Activated CD4-positive, alpha-beta T cell treated with anti-CD3 and anti-CD28 coated beads for 36 hours (primary cell): ENCODE measurements around the gene STK11. TPM values are rescaled to one million over a fixed set of nuclear protein-coding genes. Genes with fewer than 3 reads are reported as not detected.

ENCODE experiments used
- ATAC-seq: fragments of 200-7000 bp; cut with Tn5 transposase; one replicate; pipeline ENCODE4 v1.10.0; 2021; ENCODE audit warnings: mild to moderate bottlenecking, moderate library complexity
- CTCF ChIA-PET: fragments of 350-600 bp; sonication (Branson Sonifier 250); formaldehyde crosslinking; loops from one replicate; lab custom pipeline; 2021; ENCODE audit warnings: antibody characterized with exemption; lab: Charles Lee
- POLR2A ChIA-PET: fragments of 350-600 bp; sonication (Branson Sonifier 250); formaldehyde crosslinking; loops from one replicate; lab custom pipeline; 2021; ENCODE audit warnings: antibody characterized with exemption, inconsistent platforms; lab: Charles Lee
- DNase-seq: peaks from one replicate; pipeline ENCODE4 v3.0.0-alpha.2; 2020
- H3K27ac Mint-ChIP-seq: one replicate; pipeline ENCODE4 v1.8.0; 2021; ENCODE audit warnings: mixed read lengths
- H3K27me3 Mint-ChIP-seq: one replicate; pipeline ENCODE4 v1.8.0; 2021; ENCODE audit warnings: mixed read lengths
- H3K36me3 Mint-ChIP-seq: one replicate; pipeline ENCODE4 v1.8.0; 2021; ENCODE audit warnings: low read depth, mixed read lengths
- H3K4me1 Mint-ChIP-seq: one replicate; pipeline ENCODE4 v1.8.0; 2021; ENCODE audit warnings: mixed read lengths
- H3K4me3 Mint-ChIP-seq: one replicate; pipeline ENCODE4 v1.8.0; 2021; ENCODE audit warnings: mild to moderate bottlenecking, moderate library complexity, mixed read lengths
- H3K9me3 Mint-ChIP-seq: one replicate; pipeline ENCODE4 v1.8.0; 2021; ENCODE audit warnings: low read depth, mixed read lengths
- intact Hi-C, 2 experiments: fragments of 100-400 bp; cut with DNase I in 1 of 2; cut with micrococcal nuclease in 1 of 2; formaldehyde crosslinking; loops; one replicate each; pipeline versions ENCODE4 v1.14.2 to v1.15.1; 2022 to 2024; cut with DNase I, micrococcal nuclease
- total RNA-seq, 2 experiments: library from RNA; stranded (reverse); gene quantifications; one replicate each; pipeline ENCODE4 v1.2.3, GENCODE V29; 2021

The STK11 gene
- total RNA-seq, 2 experiments from 2014 or later, result 49.2 to 61.5 TPM

DNA sequence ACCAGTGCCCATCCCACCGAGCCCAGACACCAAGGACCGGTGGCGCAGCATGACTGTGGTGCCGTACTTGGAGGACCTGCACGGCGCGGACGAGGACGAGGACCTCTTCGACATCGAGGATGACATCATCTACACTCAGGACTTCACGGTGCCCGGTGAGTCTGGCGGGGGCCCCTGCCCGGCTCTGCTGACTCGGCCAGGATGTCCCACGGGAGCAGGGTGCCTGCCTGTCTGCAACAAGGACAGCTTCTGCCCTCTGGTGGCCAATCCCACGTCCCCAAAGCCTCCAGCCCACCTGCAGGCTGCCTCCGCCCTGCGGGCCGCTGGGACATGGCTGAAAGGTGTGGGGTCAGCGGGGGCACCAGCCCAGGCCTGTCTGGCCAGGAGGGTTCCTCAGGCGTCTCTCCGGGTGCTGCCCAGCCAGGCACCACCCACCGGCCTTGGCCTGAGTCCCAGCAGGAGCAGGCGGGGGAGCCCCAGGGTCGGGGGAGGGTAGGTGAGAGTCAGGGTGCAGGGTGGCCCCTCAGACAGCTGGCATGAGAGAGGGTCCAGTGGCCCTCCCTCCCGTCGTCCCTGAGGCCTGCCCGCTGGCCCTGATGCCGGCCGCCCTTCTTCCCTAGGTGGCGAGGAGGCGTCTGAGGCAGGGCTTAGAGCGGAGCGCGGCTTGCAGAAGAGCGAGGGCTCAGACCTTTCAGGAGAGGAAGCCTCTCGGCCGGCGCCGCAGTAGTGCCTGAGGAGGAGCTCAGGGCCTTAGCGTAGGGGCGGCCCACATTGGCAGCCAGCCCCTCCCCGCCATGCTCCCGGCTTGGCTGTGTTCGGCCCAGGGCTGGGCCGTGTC is 17.7 kb downstream of the STK11 start:
- peaks cover 2% of the 10 kb centered on the region for H3K36me3 Mint-ChIP-seq
- ATAC-seq (peak; percentile 56), DNase-seq (peak; percentile 69)
- intact Hi-C loops, result no loop called here
- H3K9me3 Mint-ChIP-seq, result no peaks in the 10 kb centered on the region
- no peaks in the 10 kb centered on the region for H3K4me1 Mint-ChIP-seq
- ChIA-PET POLR2A (no interaction called here), CTCF (interaction anchor here (1.0 to 1.6 kb wide), 4 partner anchors 9 to 22 kb away, joined by 3 to 6 read pairs (median 4); no protein-coding TSS in a partner anchor)
- H3K4me3 Mint-ChIP-seq, result no peak overlapping the region
- no peak overlapping the region for H3K27ac Mint-ChIP-seq
- H3K27me3 Mint-ChIP-seq, result no peaks in the 10 kb centered on the region

DNA sequence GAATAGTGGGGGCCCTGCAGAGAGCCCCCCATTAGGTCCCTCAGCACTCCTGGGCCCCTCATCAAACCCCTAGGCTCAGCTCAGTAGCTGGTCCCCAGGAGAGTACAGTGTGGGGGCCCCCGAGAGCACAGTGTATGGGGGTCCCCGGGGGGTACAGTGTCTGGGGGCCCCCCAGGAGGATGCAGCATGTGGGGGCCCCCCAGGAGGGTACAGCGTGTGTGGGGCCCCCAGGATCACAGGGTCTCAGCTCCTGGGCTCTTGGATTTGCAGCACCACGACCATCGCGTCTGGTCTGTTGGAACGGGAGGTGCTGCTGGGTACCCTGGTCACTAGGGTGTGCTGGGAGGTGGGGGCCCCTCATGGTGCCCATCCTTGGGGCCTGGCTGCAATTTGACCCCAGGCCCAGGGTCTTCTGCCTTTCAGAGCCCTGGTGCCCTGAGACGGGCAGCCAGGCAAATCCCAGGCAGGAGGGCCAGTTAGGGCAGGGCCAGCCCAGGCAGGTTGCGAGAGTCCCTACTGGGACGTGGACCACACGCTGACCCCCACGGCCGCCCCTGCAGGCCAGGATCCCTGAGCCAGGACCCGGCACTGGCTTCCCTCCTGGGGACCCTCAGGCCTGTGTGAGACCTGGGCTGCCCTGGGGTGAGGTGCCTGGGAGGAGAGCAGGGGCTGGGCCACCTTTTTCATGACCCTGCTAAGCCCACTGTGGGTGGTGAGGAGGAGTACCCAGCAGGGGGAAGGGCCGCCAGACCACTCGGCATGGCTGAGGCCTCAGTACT is 18.7 kb downstream of the STK11 start:
- DNase-seq, result no peak
- ATAC-seq, result no peak
- Mint-ChIP-seq H3K27me3 (no peaks in the 10 kb centered on the region), H3K36me3 (peaks cover 2% of the 10 kb centered on the region), H3K4me3 (no peak overlapping the region), H3K4me1 (no peaks in the 10 kb centered on the region), H3K27ac (no peak overlapping the region), H3K9me3 (no peaks in the 10 kb centered on the region)
- intact Hi-C loops, result no loop called here
- POLR2A ChIA-PET, result no interaction called here
- CTCF ChIA-PET, result interaction anchor here (1.0 to 1.6 kb wide), 2 partner anchors 10 to 23 kb away, joined by 3 to 6 read pairs; no protein-coding TSS in a partner anchor

DNA sequence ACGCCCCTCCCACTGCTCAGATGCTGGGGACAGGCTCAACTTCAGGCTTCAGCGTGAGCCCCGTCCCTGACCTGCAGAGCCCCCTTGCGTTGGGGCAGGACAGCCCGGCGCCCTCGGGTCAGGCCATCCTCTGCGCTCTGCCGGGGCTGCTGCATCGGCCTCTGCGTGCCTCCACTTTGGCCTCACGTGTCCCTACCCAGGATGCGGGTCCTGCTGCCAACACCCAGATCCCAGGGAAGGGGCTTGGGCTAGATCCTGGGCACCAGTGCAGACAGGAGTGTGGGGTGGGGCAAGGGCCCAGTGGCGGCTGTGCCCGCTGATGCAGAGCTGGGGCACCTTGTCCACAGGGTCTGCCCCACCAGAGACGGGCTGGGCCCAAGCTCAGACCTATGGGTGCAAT is 19.3 kb downstream of the STK11 start:
- ChIA-PET CTCF (interaction anchor here (1.0 kb wide), 1 partner anchor 42 kb away, joined by 3 read pairs; no protein-coding TSS in a partner anchor), POLR2A (no interaction called here)
- Mint-ChIP-seq H3K4me1 (no peaks in the 10 kb centered on the region), H3K4me3 (no peak overlapping the region), H3K36me3 (peaks cover 2% of the 10 kb centered on the region), H3K27me3 (no peaks in the 10 kb centered on the region), H3K27ac (no peak overlapping the region), H3K9me3 (no peaks in the 10 kb centered on the region)
- DNase-seq, result no peak
- intact Hi-C loops, result no loop called here
- no peak for ATAC-seq

DNA sequence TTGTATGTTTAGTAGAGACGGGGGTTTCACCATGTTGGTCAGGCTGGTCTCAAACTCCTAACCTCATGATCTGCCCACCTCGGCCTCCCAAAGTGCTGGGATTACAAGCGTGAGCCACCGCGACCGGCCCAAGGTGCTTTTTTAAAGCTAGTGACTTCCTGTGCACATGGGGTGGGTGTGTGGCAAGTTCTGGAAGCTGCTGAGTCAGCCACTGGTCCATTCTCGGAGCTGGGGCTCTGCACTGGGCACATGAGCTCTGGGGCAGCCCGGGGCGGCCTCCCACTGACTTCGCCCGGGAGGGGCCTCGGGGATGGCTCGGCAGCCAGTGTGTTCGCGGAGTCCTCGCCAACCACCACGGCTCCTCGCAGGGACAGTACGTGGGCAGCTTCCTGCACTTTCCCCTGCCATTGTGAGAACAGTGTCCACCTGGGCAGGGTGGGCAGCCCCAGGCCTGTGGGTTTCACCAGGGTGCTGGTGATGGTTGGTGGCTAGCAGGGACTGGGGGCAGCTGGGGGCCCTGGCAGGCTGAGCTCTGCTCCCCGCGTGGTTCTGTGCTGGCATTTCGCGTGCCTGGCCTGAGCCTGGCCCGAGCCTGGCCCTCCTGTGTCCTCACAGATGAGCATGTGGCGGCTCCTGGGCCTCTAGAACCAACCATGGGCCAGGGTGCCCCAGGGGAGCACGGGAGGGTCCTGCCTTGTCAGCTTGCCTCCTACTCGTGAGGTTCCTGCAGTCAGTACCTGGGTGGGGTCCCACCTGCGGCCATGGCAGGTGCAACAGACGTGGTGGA is 20.1 kb downstream of the STK11 start:
- ChIA-PET CTCF (interaction anchor here (0.6 to 1.0 kb wide), 2 partner anchors 41 to 278 kb away, joined by 3 read pairs; no protein-coding TSS in a partner anchor), POLR2A (no interaction called here)
- Mint-ChIP-seq H3K27ac (no peak overlapping the region), H3K4me3 (no peak overlapping the region), H3K9me3 (no peaks in the 10 kb centered on the region), H3K27me3 (no peaks in the 10 kb centered on the region), H3K4me1 (no peaks in the 10 kb centered on the region), H3K36me3 (peaks cover 2% of the 10 kb centered on the region)
- intact Hi-C loops, result no loop called here
- no peak for DNase-seq
- ATAC-seq, result no peak

DNA sequence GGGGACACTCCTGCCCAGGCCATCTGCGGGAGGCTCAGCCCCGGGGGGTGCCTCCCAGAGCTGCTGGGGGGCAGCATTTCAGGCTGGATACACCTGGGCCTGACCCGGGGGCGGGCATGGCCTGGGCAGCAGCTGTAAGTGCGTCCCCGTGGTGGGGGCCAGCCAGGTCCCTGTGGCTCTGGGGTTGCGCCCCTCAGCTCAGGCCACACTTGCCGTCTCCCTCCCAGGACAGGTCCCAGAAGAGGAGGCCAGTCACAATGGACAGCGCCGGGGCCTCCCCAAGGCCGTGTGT is 20.6 kb downstream of the STK11 start:
- ChIA-PET POLR2A (no interaction called here), CTCF (interaction anchor here (0.6 kb wide), 1 partner anchor 278 kb away, joined by 3 read pairs; no protein-coding TSS in a partner anchor)
- Mint-ChIP-seq H3K27ac (no peak overlapping the region), H3K9me3 (no peaks in the 10 kb centered on the region), H3K36me3 (peaks cover 2% of the 10 kb centered on the region), H3K4me3 (no peak overlapping the region), H3K27me3 (no peaks in the 10 kb centered on the region), H3K4me1 (no peaks in the 10 kb centered on the region)
- intact Hi-C loops, result no loop called here
- no peak for DNase-seq
- ATAC-seq, result no peak

DNA sequence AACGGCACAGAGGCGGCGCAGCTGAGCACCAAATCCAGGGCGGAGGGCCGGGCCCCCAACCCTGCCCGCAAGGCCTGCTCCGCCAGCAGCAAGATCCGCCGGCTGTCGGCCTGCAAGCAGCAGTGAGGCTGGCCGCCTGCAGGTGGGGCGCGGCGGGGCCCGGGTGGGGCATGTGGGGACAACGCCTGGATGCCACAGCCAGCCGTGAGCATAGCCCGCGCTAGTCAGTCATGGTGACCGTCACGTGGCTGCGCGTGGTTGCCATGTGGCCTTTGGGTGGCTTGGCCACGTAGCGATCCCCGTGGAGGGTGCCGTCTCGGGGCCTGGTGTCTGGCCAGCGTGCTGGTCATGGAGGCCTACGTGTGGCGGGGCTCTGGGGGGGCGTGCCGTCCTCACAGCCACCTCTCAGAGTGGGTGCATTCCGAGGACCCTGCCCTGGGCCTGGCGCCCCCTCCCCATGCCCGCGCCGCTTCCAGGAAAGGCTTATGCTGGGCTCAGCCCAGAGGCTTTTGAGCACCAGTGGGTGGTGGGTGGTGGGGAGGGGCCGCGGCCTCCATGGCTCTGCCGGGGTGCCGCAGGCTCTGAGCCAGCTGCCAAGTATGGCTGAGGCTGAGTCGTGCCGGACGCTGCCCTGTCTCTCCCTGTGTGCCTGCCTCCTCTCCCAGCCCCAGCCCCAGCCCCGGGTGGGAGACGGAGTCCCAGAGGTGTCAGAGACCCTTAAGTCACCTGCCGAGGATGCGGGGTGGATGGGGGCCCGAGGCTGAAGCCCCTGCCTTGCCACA is 21.1 kb downstream of the STK11 start:
- no peak for ATAC-seq
- no peak overlapping the region for H3K27ac Mint-ChIP-seq
- H3K27me3 Mint-ChIP-seq, result no peaks in the 10 kb centered on the region
- no peak for DNase-seq
- H3K9me3 Mint-ChIP-seq, result no peaks in the 10 kb centered on the region
- ChIA-PET POLR2A (no interaction called here), CTCF (no interaction called here)
- H3K36me3 Mint-ChIP-seq, result peaks cover 2% of the 10 kb centered on the region
- intact Hi-C loops, result no loop called here
- no peak overlapping the region for H3K4me3 Mint-ChIP-seq
- H3K4me1 Mint-ChIP-seq, result no peaks in the 10 kb centered on the region

DNA sequence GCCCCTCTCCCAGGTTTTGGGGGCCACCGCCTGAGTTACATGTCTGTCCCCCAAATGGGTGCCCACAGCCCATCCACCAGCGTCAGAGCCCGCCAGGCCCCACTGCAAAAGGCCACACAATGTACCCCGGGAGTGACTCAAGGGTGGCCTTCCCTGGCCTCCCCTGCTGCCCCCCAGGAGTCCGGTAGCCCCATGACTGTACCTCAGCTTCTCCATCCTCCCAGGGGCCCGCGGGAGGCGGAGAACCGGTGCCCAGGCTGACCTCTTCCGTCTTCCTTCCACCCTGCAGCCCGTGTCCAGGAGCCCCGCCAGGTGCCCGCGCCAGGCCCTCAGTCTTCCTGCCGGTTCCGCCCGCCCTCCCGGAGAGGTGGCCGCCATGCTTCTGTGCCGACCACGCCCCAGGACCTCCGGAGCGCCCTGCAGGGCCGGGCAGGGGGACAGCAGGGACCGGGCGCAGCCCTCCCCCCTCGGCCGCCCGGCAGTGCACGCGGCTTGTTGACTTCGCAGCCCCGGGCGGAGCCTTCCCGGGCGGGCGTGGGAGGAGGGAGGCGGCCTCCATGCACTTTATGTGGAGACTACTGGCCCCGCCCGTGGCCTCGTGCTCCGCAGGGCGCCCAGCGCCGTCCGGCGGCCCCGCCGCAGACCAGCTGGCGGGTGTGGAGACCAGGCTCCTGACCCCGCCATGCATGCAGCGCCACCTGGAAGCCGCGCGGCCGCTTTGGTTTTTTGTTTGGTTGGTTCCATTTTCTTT is 21.9 kb downstream of the STK11 start:
- no peak for DNase-seq
- Mint-ChIP-seq H3K4me1 (peaks cover 2% of the 10 kb centered on the region), H3K9me3 (no peaks in the 10 kb centered on the region), H3K27ac (no peak overlapping the region), H3K4me3 (no peak overlapping the region), H3K27me3 (no peaks in the 10 kb centered on the region), H3K36me3 (peaks cover 2% of the 10 kb centered on the region)
- CTCF ChIA-PET, result no interaction called here
- intact Hi-C loops, result no loop called here
- POLR2A ChIA-PET, result no interaction called here
- ATAC-seq, result no peak

DNA sequence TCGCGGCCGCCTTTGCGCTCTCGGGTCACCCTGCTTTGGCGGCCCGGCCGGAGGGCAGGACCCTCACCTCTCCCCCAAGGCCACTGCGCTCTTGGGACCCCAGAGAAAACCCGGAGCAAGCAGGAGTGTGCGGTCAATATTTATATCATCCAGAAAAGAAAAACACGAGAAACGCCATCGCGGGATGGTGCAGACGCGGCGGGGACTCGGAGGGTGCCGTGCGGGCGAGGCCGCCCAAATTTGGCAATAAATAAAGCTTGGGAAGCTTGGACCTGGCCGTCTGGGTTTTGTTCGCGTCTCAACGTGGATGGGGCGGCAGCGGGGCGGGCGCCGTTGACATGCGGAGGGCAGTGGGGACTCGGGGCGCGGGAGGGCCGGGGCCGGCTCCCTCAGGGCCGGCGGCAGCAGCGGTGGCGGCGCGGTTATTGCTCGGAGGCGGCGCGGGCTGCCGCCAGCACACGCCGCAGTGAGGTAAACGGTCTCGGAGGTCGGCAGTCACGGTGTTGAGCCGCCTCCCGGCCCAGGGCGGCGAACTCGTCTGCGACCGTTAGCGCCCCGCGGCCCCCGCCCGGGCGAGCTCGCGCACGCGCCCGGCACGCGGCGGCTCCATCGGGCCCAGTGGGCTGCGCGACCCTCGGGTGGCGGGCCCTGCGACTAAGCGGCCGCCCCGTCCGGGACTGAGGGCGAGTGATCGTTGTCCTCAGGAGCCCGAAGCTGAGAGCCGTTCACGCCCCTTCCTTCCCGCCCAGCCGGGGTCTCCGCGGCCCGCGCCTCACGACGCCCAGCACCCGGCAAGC is 22.8 kb downstream of the STK11 start:
- peaks cover 2% of the 10 kb centered on the region for H3K36me3 Mint-ChIP-seq
- H3K27ac Mint-ChIP-seq, result no peak overlapping the region
- ChIA-PET POLR2A (no interaction called here), CTCF (no interaction called here)
- intact Hi-C loops, result no loop called here
- no peaks in the 10 kb centered on the region for H3K27me3 Mint-ChIP-seq
- no peaks in the 10 kb centered on the region for H3K9me3 Mint-ChIP-seq
- no peak overlapping the region for H3K4me3 Mint-ChIP-seq
- peaks cover 3% of the 10 kb centered on the region for H3K4me1 Mint-ChIP-seq
- no peak for DNase-seq
- ATAC-seq, result no peak

DNA sequence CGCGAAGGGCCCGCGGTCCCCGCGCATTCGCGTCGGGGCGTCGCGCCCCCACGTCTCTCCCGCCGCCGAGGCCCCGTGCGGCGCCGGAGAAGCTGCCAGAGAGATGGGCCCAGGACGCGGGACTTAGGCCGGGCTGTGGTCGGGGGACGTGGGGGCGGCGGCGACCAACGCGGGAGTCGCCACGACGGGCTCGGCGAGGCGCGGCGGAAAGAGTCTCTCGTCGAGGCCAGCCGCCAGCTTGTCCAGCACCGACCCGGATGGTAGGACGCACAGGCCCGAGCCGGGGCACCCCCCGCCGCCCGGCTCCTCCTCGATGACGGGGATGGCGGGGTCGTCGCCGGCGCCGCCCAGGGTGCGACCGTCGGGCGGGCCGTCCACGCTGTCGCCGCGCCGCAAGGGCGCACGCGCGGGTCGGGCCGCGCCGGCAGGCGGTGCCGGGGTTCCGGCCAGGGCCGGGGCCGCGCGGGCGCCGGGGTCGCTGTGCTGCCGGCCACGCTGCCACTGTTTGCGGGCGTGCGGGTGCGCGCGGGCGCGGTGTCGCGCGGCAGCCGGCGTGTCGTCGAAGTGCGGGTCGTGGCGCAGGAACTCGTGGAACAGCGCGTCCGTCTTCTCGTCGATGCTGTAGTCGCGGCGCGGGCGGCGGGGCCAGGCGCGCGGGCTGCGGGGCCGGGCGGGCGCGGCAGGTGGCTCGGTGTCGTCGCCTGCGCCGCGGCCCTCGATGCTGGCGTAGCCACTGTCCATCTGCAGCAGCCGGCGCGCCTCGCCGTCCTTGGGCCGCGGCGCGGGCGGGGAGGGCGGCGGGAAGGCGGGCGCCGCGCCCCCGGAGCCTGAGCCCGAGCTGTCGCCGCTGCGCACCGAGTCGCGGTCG is 23.7 kb downstream of the STK11 start:
- Mint-ChIP-seq H3K4me1 (peaks cover 3% of the 10 kb centered on the region), H3K36me3 (peaks cover 2% of the 10 kb centered on the region), H3K4me3 (no peak overlapping the region), H3K9me3 (no peaks in the 10 kb centered on the region), H3K27ac (no peak overlapping the region), H3K27me3 (no peaks in the 10 kb centered on the region)
- DNase-seq, result no peak
- POLR2A ChIA-PET, result no interaction called here
- intact Hi-C loops, result no loop called here
- no peak for ATAC-seq
- CTCF ChIA-PET, result no interaction called here
